NCI-H460 (cell line): ENCODE measurements around the gene ASMTL. TPM values are rescaled to one million over a fixed set of nuclear protein-coding genes. Genes with fewer than 3 reads are reported as not detected.
A peak's percentile ranks its signal among the peaks of the same experiment; 100 is the strongest.
"Not testable (repeated sequence)": the region's sequence is repeated elsewhere in the genome, so short reads cannot be mapped to it uniquely, and the experiment has no call there.

ENCODE experiments used
- DNase-seq: peaks from one replicate; pipeline ENCODE4 v3.0.0-alpha.2; 2016; ENCODE audit warnings: low read depth; ENCODE audit errors: extremely low read depth
- total RNA-seq: library from RNA; depleted of rRNA; stranded (reverse); fragments of >200 nt; shearing (Covaris generic); gene quantifications from 2 replicates; pipeline ENCODE4 v1.2.3, GENCODE V29; 2014

ASMTL gene
- total RNA-seq, 1 experiment from 2014 or later, result 16.7 TPM

- peak; percentile 99 for DNase-seq
Observed at GRCh38 chrX:1391707-1392375, 60.9 kb downstream of the ASMTL start, which contains the start of gene SLC25A6. Gene SLC25A6 (minus strand): TSS chrX:1392113. CDS start chrX:1392009, 104 bp downstream.

- peak; percentile 88 for DNase-seq
Observed at GRCh38 chrX:1391370-1391706, 61.4 kb downstream of the ASMTL start.

- DNase-seq, result no peak
Observed at GRCh38 chrX:1390621-1391369, 61.9 kb downstream of the ASMTL start.

- no peak for DNase-seq
Observed at GRCh38 chrX:1389993-1390285, 62.8 kb downstream of the ASMTL start.

GRCh38 chrX:1389181-1389992 is 63.3 kb downstream of the ASMTL start:
- no peak for DNase-seq

GRCh38 chrX:1388651-1389050 is 64.1 kb downstream of the ASMTL start:
- no peak for DNase-seq

- no peak for DNase-seq
Observed at GRCh38 chrX:1387141-1387776, 65.5 kb downstream of the ASMTL start.

GRCh38 chrX:1386338-1387127 is 66.2 kb downstream of the ASMTL start:
- no peak for DNase-seq

GRCh38 chrX:1385253-1386223 is 67.2 kb downstream of the ASMTL start:
- no peak for DNase-seq

- no peak for DNase-seq
Observed at GRCh38 chrX:1384658-1385252, 68.0 kb downstream of the ASMTL start.

- no peak for DNase-seq
Observed at GRCh38 chrX:1380672-1381233, 72.0 kb downstream of the ASMTL start.

GRCh38 chrX:1378306-1378759 is 74.4 kb downstream of the ASMTL start:
- DNase-seq, result no peak

GRCh38 chrX:1368385-1368698 is 84.4 kb downstream of the ASMTL start:
- DNase-seq, result no peak

- not testable (repeated sequence) for DNase-seq
Observed at GRCh38 chrX:1366363-1366762, 86.3 kb downstream of the ASMTL start.

- DNase-seq, result no peak
Observed at GRCh38 chrX:1361910-1362309, 90.8 kb downstream of the ASMTL start.

- DNase-seq, result no peak
Observed at GRCh38 chrX:1361275-1361674, 91.4 kb downstream of the ASMTL start.

GRCh38 chrX:1360171-1360570 is 92.5 kb downstream of the ASMTL start:
- no peak for DNase-seq

GRCh38 chrX:1359477-1359873 is 93.2 kb downstream of the ASMTL start:
- no peak for DNase-seq
